A673 (cell line): Measurements from ENCODE around the gene TCF3. TPM values are rescaled to one million over a fixed set of nuclear protein-coding genes. Genes with fewer than 3 reads are reported as not detected.

Source experiments
- BruUV-seq: library from RNA; stranded (reverse); fragments of 400-500 nt; replicated peaks from 2 replicates; lab custom pipeline; 2021; lab: Mats Ljungman, UMichigan
- CTCF ChIA-PET: fragments of 300-600 bp; sonication (Branson Sonifier 250); formaldehyde crosslinking; loops from one replicate; lab custom pipeline; 2022; ENCODE audit warnings: antibody characterized with exemption; lab: Charles Lee
- POLR2A ChIA-PET: fragments of 300-600 bp; sonication (Branson Sonifier 250); formaldehyde crosslinking; loops from one replicate; lab custom pipeline; 2022; ENCODE audit warnings: antibody characterized with exemption; ENCODE audit not compliant: low non-redundant PET; lab: Charles Lee
- DNase-seq: peaks from one replicate; pipeline ENCODE4 v3.0.0-alpha.2; 2015; ENCODE audit warnings: low spot score
- H3K27ac ChIP-seq: fragments of 200-600 bp; sonication (generic); 2 replicates; pipeline ENCODE4 v1.5.1; 2016; ENCODE audit warnings: mixed run types, low read depth, mild to moderate bottlenecking, mixed read lengths, antibody characterized with exemption, low read length; ENCODE audit not compliant: poor library complexity, severe bottlenecking
- H3K27me3 ChIP-seq: fragments of 200-600 bp; sonication (generic); replicated peaks from 2 replicates; pipeline ENCODE4 v1.6.1; 2017; ENCODE audit warnings: mixed run types, low read depth, mild to moderate bottlenecking, mixed read lengths, antibody characterized with exemption, low read length; ENCODE audit not compliant: insufficient read depth, poor library complexity
- H3K36me3 ChIP-seq: fragments of 200-600 bp; sonication (generic); 2 replicates; pipeline ENCODE4 v1.6.1; 2016; ENCODE audit warnings: mixed run types, mild to moderate bottlenecking, mixed read lengths, antibody characterized with exemption, low read length; ENCODE audit not compliant: insufficient read depth, poor library complexity, severe bottlenecking
- H3K4me1 ChIP-seq: fragments of 200-600 bp; sonication (generic); 2 replicates; pipeline ENCODE4 v1.6.1; 2017; ENCODE audit warnings: mixed run types, mild to moderate bottlenecking, mixed read lengths, antibody characterized with exemption, low read length; ENCODE audit not compliant: insufficient read depth, poor library complexity, severe bottlenecking
- H3K4me3 ChIP-seq: fragments of 200-600 bp; sonication (generic); 2 replicates; pipeline ENCODE4 v1.5.1; 2016; ENCODE audit warnings: low read depth, mixed run types, mild to moderate bottlenecking, mixed read lengths, low read length; ENCODE audit not compliant: poor library complexity, severe bottlenecking
- H3K9me3 ChIP-seq: fragments of 200-600 bp; sonication (generic); 2 replicates; pipeline ENCODE4 v1.6.1; 2016; ENCODE audit warnings: mixed run types, low read depth, mild to moderate bottlenecking, mixed read lengths, antibody characterized with exemption, low read length; ENCODE audit not compliant: poor library complexity, severe bottlenecking
- CTCF ChIP-seq: fragments of 300-800, 200-600 bp; sonication (generic); conservative IDR thresholded peaks from 2 replicates; pipeline ENCODE4 v1.5.1; 2017; ENCODE audit warnings: low read depth, mild to moderate bottlenecking, antibody characterized with exemption, low read length, moderate library complexity, mixed read lengths
- EZH2 ChIP-seq: fragments of 200-600 bp; sonication (generic); IDR thresholded peaks from 2 replicates; pipeline ENCODE4 v1.6.1; 2017; ENCODE audit warnings: borderline replicate concordance, low read depth, mild to moderate bottlenecking, mixed read lengths, antibody characterized with exemption, low read length; ENCODE audit not compliant: poor library complexity, severe bottlenecking
- intact Hi-C: fragments of 100-400 bp; cut with micrococcal nuclease; formaldehyde crosslinking; loops from one replicate; pipeline ENCODE4 v1.10.0; 2022; ENCODE audit not compliant: unreplicated experiment
- total RNA-seq: library from RNA; stranded (reverse); gene quantifications from 2 replicates; pipeline ENCODE4 v1.2.3, GENCODE V29; 2021

Gene TCF3
- total RNA-seq, 1 experiment from 2014 or later, result 333 TPM

GRCh38 chr19:1633269-1633826, 19.1 kb downstream of the TCF3 start:
- no peaks in the 10 kb centered on the region for H3K27me3 ChIP-seq
- H3K4me3 ChIP-seq, result no peak overlapping the region
- POLR2A ChIA-PET, result no interaction called here
- CTCF ChIA-PET, result no interaction called here
- H3K36me3 ChIP-seq, result peaks cover 79% of the 10 kb centered on the region
- TF ChIP-seq EZH2 (no peak), CTCF (no peak)
- H3K4me1 ChIP-seq, result peaks cover 5% of the 10 kb centered on the region
- no peak for DNase-seq
- no peak overlapping the region for H3K27ac ChIP-seq
- intact Hi-C loops, result no loop called here
- no TSS peak for BruUV-seq
- H3K9me3 ChIP-seq, result no peaks in the 10 kb centered on the region

GRCh38 chr19:1632462-1633268, 19.8 kb downstream of the TCF3 start:
- no peaks in the 10 kb centered on the region for H3K9me3 ChIP-seq
- no peak for DNase-seq
- no peak overlapping the region for H3K4me3 ChIP-seq
- H3K36me3 ChIP-seq, result peaks cover 72% of the 10 kb centered on the region
- no peak overlapping the region for H3K27ac ChIP-seq
- H3K4me1 ChIP-seq, result peaks cover 5% of the 10 kb centered on the region
- TF ChIP-seq EZH2, result no peak
- TF ChIP-seq CTCF, result no peak
- POLR2A ChIA-PET, result no interaction called here
- BruUV-seq, result no TSS peak
- H3K27me3 ChIP-seq, result no peaks in the 10 kb centered on the region
- intact Hi-C loops, result no loop called here
- CTCF ChIA-PET, result no interaction called here

GRCh38 chr19:1631557-1632100, 20.8 kb downstream of the TCF3 start:
- POLR2A ChIA-PET, result no interaction called here
- TF ChIP-seq EZH2 (no peak), CTCF (no peak)
- H3K36me3 ChIP-seq, result peaks cover 64% of the 10 kb centered on the region
- peaks cover 5% of the 10 kb centered on the region for H3K4me1 ChIP-seq
- no peak overlapping the region for H3K27ac ChIP-seq
- H3K9me3 ChIP-seq, result no peaks in the 10 kb centered on the region
- CTCF ChIA-PET, result no interaction called here
- BruUV-seq, result no TSS peak
- no peak overlapping the region for H3K4me3 ChIP-seq
- intact Hi-C loops, result no loop called here
- no peaks in the 10 kb centered on the region for H3K27me3 ChIP-seq
- DNase-seq, result no peak
